Breast epithelium (tissue), 3 donors: ENCODE measurements around the gene CTSO.

Source experiments
- POLR2A ChIP-seq: fragments of 450-650 bp; IDR thresholded peaks from one replicate; pipeline ENCODE4 v1.6.1; 2016; ENCODE audit warnings: antibody characterized with exemption, mild to moderate bottlenecking, moderate library complexity
- POLR2AphosphoS5 ChIP-seq, 3 donors: sonication (generic); formaldehyde crosslinking; IDR thresholded peaks; one replicate each; pipeline ENCODE4 v1.6.1; 2017; ENCODE audit warnings: antibody characterized with exemption in 3 of 3
- TF ChIP-seq, protein P1 (sequence below), 3 donors: fragments of 450-650 bp; IDR thresholded peaks; one replicate each; pipeline ENCODE4 v1.5.1; 2016 to 2017; ENCODE audit warnings: antibody characterized with exemption in 3 of 3, mild to moderate bottlenecking in 3 of 3, moderate library complexity in 3 of 3

GRCh38 chr4:155889031-155889793 lies 64.5 kb downstream of the CTSO start:
- TF ChIP-seq, protein P1, sequence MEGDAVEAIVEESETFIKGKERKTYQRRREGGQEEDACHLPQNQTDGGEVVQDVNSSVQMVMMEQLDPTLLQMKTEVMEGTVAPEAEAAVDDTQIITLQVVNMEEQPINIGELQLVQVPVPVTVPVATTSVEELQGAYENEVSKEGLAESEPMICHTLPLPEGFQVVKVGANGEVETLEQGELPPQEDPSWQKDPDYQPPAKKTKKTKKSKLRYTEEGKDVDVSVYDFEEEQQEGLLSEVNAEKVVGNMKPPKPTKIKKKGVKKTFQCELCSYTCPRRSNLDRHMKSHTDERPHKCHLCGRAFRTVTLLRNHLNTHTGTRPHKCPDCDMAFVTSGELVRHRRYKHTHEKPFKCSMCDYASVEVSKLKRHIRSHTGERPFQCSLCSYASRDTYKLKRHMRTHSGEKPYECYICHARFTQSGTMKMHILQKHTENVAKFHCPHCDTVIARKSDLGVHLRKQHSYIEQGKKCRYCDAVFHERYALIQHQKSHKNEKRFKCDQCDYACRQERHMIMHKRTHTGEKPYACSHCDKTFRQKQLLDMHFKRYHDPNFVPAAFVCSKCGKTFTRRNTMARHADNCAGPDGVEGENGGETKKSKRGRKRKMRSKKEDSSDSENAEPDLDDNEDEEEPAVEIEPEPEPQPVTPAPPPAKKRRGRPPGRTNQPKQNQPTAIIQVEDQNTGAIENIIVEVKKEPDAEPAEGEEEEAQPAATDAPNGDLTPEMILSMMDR (IDR thresholded peaks at IDR 0.05), result no peak
- TF ChIP-seq POLR2A (no peak), POLR2AphosphoS5 (IDR thresholded peaks at IDR 0.05) (no peak)
